ENCODE results near the gene TMEM53. TPM values are rescaled to one million over a fixed set of nuclear protein-coding genes. Genes with fewer than 3 reads are reported as not detected.
A peak's percentile ranks its signal among the peaks of the same experiment; 100 is the strongest.

Gene TMEM53
- total RNA-seq, 1 experiment from 2014 or later: 6.2 TPM

GRCh38 chr1:44616991-44617702 is 57.1 kb downstream of the TMEM53 start:
- Mint-ChIP-seq H3K36me3 (ENCODE audit: insufficient read depth in 1 of 3, low read depth in 3 of 3) (peaks cover 0 to 8% (median 0%) of the 10 kb centered on the region in 3 experiments; a peak in 3 of 7 replicates), H3K9me3 (no peaks in the 10 kb centered on the region), H3K27ac (no peak overlapping the region), H3K4me1 (peaks cover 19 to 29% of the 10 kb centered on the region in 2 experiments), H3K4me3 (peak overlapping the region; percentile 66 to 81), H3K27me3 (ENCODE audit: low read depth) (peaks cover 55% of the 10 kb centered on the region)
- no peak for DNase-seq
- peaks cover 7% of the 10 kb centered on the region for H3K23me2 ChIP-seq (ENCODE audit: insufficient read length, low read depth, low read length, poor library complexity, severe bottlenecking)
- H3K27me3 ChIP-seq (ENCODE audit: insufficient read depth, low read length): no peaks in the 10 kb centered on the region; the same call in 1 of the 2 replicates
- H4K5ac ChIP-seq (ENCODE audit: insufficient read length, low read depth, low read length): no peak overlapping the region
- no peaks in the 10 kb centered on the region for H3K9me3 ChIP-seq (ENCODE audit: control insufficient read depth, low read depth, low read length)
- H4K8ac ChIP-seq (replicated peaks; ENCODE audit: insufficient read length, low read depth, low read length): no peak overlapping the region
- no peak overlapping the region for H2BK12ac ChIP-seq (ENCODE audit: insufficient read length, low read depth, low read length)
- H3K56ac ChIP-seq (ENCODE audit: insufficient read length, low read depth, low read length): no peak overlapping the region
- H3K9ac ChIP-seq (ENCODE audit: extremely low read depth, insufficient read length, low read length): no peak overlapping the region
- H3K18ac ChIP-seq (ENCODE audit: insufficient read length, low read depth, low read length): no peak overlapping the region
- no peaks in the 10 kb centered on the region; the same call in 1 of the 2 replicates for H3K4me1 ChIP-seq (ENCODE audit: insufficient read depth, low read length)
- H3K4me2 ChIP-seq (ENCODE audit: insufficient read depth, insufficient read length, low read length): peak overlapping the region; percentile 86
- WGBS (ENCODE audit: extremely low coverage, insufficient read length, low lambda C conversion rate): no CpG with 5 or more reads among the region's 63 CpGs
- H2AK5ac ChIP-seq (ENCODE audit: insufficient read length, low read length): no peak overlapping the region
- no peak overlapping the region for H2BK120ac ChIP-seq (ENCODE audit: low read depth, low read length, poor library complexity, severe bottlenecking)
- H3K79me1 ChIP-seq (ENCODE audit: insufficient read depth, low read depth, low read length, poor library complexity, severe bottlenecking): no peaks in the 10 kb centered on the region
- no peak overlapping the region for H2BK15ac ChIP-seq (ENCODE audit: low read depth, low read length)
- no peak overlapping the region for H2AFZ ChIP-seq (ENCODE audit: low read length)
- no peaks in the 10 kb centered on the region for H3K79me2 ChIP-seq (ENCODE audit: insufficient read depth, low read length)
- no peak for TF ChIP-seq CTCF (conservative IDR thresholded peaks at IDR 0.05)
- no peak overlapping the region for H3K4ac ChIP-seq (ENCODE audit: low read depth, low read length)
- no peak overlapping the region for H3K23ac ChIP-seq (ENCODE audit: insufficient read length, low read depth, low read length)
- no peak overlapping the region for H3K27ac ChIP-seq (ENCODE audit: insufficient read length, low read depth, low read length)
- no peak overlapping the region for H4K91ac ChIP-seq (ENCODE audit: insufficient read length, low read depth, low read length)
- no peak overlapping the region for H3T11ph ChIP-seq (ENCODE audit: low read length)
- H2BK5ac ChIP-seq (ENCODE audit: insufficient read length, low read length): no peak overlapping the region
- no peaks in the 10 kb centered on the region for H4K20me1 ChIP-seq (ENCODE audit: control insufficient read depth, insufficient read depth, insufficient read length)
- H2BK20ac ChIP-seq (ENCODE audit: low read depth, low read length, poor library complexity, severe bottlenecking): no peak overlapping the region
- no peak overlapping the region for H3K14ac ChIP-seq (ENCODE audit: insufficient read depth, low read length)
